GM10847 (cell line): ENCODE results near the gene HPS4.

Experiments
- POLR2A ChIP-seq: IDR thresholded peaks from 2 replicates; pipeline ENCODE4 v1.6.1; 2011; ENCODE audit not compliant: insufficient read length; ENCODE audit errors: extremely low read depth

The HPS4 gene

DNA sequence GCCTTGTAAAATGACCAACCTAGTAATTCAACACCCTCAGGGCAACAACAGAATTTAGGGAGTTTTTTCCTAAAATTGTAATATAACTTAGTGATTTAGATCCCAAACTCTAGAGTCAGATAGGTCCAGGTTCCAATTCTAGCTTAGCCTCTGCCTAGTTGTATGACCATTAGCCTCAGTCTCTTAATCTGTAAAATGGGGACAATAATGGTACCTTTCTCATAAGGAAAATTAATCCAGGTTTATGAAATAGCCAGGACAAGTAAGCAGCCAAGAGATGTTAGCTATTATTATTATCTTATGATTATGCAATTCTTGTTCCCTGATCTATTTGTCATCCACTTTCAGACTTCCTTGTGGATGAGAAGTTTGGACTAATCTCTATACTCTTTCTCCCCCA, 24.6 kb upstream of the HPS4 start:
- TF ChIP-seq POLR2A = no peak

DNA sequence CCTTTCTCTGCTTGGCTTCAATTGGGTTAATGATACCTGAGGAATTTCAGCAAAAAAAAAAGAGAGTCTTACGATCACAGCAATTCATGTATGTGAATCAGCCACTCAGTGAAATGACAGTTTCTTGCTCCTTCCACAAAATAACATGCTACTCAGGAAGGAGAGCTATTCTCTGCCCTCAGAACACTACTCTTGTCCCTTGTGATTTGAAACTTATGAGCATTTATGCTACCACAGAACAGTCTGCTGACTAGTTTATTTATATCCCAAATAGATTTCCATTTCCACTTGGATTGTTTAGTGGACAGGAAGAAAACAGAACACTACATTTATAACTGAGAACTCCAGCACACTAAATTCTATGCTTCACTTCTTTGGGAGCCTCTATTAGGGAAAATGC, 20.2 kb upstream of the HPS4 start:
- TF ChIP-seq POLR2A = no peak

DNA sequence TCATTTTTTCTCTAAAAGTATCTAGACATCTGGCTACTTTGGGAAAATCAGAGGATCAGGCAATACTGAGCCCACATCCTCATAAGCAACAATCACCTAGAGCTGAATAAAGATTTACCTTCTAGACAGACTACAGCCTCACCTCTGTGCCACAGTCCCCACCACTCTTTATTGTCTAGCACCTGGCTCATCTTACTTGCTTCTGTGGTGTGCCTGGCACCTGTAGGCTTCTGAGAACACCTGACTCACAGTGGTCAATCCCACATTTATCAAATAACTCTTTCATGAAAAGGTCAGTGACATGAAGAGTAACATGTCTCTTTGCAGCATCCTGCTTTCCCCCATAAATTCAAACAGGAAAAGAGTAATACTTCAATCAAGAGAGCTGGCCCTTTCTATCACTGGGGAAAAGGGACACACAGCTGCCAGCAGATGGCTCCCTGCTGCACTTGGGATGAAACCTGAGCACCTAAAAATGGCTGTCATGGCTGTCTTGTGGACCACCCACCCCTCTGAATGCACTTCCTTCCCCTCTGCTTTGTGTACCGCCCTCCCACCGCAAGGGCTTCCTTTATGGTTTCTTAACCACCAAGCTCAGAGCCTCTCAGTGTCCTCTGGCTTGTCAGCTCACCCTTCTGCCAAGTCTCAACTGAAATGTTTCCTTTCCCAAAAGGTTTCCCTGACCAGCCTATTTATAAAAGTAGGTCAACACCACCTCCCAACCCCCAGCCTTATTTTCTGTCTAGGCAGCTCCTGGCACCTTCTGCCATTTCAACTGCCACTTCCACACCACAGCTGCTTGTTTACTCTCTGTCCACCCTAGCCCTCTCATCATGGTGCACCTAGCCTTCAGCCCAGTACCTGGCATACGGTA, 19.3 kb upstream of the HPS4 start:
- no peak for TF ChIP-seq POLR2A

DNA sequence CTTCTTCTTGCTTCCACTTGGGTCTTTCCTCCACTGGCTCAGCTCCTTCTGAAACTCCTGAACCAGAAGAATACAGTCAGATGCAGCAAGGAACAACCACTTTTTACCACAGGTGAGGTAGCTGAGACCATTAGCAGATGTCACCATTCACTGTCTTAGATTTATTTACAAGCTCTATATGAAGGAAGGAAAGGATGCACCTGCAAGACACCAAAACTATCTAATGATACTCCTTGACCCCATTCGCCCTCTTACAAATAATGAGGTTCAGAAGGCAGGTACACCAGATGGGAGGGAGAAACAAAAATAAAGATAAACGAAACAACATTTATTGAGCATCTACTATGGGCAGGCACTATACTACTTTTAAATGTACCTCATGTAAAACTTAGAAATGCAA, 18.4 kb upstream of the HPS4 start:
- TF ChIP-seq POLR2A = no peak

DNA sequence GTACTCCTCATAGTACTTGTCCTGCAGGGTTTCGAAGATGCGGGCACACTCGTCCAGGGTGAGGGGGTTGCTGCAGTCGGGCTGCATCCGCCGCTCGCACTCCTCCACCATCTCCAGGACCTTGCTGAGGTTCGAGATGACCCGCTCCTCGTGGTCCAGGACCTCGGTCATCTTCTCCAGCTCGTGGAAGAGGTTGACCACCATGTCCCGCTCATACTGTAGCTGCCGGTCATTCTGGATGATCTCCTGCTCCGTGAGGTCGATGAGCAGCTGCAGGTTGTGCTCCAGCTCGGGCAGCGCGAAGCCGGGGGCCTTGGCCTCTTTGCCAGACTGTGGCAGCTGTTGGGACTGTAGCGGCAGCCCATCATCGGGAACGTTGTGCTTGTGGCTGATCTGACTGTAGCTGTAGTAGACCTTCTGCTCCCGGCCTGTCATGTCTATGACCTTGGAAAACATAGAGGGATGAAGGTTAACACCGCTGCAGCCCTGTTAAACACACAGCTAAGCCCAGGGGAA, 15.7 kb upstream of the HPS4 start:
- no peak for TF ChIP-seq POLR2A

DNA sequence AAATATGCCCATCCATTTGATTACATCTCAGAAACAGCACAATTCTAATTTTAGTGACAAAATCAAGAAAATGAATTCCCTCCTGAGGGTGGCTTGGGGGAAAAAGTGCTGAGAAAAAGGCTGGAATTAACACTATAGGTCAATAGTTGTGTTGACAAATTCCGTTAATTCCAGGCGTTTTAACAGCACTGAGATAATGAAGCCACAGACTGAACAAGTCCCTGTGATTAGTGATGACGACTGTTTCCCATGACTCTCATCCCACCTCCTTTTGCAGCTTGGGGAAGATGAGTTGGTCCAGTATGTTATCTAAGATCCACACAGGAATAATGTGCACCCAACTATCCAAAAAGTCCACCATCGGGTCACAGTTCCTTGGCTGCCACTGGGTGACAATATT, 12.9 kb upstream of the HPS4 start:
- TF ChIP-seq POLR2A = no peak

DNA sequence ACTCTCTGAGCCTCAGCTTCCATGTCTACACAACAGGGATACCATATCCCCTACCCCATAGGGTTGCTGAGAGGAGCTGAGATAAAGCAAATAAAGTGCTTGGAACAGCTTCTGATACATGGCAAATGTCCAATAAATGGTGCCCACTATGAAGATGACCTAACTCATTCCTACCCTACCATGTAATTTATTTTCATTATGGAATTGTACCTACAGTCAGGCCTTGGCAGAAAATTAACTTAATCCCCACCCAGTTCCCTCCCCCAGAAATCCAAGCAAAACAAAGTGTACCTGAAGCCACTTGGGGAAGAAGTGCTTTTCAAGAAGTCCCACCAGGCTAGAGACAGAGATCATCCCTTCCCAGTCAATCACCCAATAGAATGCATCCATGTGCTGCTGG, 10.9 kb upstream of the HPS4 start:
- TF ChIP-seq POLR2A = no peak

DNA sequence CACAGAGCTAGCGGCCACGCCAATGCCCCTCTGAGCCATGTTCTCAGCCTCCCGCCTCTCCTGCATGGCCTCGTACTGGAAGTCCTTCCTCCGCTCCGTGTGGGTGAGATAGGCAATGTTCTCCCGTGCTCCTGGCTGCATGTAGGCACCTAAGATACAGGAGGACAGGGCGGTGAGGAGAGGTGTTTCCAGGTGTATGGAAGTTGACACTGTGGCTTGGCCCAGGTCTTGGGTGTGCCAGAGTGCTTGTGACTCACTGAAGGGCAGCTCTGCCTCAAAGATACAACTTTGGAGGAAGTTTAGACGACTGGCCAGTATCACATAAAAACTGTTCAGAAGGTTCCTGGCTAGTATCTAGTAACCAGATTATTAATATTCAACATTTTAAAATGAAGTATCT, 8.6 kb upstream of the HPS4 start:
- TF ChIP-seq POLR2A = no peak

DNA sequence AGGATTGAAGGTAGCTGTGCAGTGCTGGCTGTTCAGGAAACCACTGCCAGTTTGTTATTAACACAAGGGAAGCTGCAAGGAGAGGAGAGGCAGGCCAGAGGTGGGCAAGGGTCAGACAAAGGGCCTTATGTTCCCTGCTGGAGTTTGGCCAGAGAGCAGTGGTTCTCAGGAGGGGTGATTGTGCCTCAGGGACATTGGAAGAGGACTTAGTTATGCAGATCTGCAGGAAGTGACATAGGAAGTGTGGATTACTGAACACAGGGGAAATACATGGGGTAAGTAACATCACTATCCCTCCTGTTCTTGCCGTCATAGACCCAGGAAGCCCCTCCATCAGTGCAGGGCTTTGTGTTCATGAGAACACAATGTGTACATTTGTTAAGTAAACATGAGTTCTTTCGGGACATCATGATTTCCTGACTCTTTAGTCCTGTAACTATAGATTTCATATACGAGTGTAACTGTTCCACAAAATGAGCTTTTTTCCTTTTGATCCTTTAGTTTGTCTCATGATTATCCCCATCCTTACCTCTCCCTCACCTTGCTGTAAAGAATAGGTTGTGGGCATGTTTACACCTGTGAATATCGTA, 6.0 kb upstream of the HPS4 start:
- TF ChIP-seq POLR2A = no peak

DNA sequence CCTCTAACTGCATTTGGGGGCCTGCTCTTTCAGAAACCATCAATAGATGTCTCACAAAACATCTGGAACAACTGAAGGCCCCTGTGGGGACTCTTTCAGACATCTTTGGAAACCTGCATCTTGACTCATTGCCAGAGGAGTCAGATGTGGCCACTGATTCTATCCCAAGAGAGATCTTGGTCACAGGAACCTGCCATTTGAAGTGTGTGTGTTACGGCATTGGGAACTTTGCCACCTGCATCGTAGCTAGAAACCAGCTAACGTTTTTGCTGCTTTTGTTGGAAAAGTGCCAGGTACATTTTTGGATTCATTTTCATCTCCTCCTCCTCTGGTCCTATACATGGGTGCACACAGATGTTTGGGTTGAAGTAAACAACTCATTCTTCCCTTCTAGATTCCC, 4.4 kb upstream of the HPS4 start:
- TF ChIP-seq POLR2A = no peak

DNA sequence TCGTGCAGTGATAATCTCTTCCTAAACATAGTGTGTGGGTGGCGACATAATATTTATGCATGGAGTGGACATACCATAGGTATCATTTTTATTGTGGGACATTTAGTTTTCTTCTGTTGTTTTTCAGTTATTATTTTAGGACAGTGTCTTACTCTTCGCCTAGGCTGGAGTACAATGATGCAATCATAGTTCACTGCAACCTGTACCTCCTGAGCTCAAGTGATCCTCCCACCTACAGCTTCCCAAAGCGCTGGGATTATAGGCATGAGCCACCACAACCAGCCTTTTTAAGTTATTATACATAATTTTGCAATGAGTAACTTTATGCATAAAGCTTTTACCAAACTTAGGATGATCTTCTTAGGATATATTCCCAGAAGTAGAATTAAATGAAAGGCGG, 2.8 kb upstream of the HPS4 start:
- no peak for TF ChIP-seq POLR2A

DNA sequence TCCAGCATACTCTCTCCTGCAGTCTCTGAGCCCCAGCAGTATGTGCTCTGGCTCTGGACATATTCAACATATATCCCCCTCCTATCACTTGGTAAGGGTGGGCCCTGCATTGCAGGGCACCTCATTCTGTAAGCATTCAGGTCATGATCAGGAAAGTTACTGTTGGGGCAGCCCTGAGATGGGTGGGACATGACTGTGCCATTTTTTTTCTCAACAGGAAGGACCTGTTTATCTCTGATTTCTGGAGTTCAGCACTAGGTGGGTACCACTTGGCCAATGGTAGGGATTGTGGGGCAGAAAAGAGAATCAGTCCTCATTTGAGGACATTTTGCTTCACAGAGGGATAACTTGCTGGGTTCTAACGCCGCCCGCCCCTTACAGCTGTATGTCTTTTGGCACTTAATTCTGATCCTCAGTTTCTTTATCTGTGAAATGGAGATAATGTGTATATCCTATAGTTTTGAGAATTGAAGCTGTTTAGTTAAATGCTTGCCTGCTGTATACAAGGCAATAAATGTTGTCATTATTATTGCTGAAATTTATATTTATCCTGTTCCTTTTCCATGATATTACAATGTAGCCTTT, 2.3 kb upstream of the HPS4 start:
- TF ChIP-seq POLR2A = no peak

DNA sequence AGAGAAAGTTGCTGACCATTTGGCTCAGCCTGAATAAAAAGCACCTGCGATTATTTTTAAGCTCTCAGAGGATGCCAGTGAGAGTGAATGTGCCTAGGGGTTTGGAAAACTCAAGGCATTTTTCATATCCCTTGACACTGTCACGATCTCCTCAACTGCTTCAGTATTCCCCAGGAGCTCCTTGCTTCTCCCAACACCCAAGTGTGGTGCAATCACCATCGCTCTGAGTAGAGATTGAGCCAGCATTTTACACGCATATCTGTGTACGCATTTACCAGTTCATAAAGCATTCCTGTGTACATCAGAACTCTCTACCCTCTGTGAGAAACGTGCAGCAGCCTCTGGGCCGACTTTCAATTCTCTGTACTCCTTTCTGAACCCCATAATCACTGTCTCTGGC, 1.4 kb upstream of the HPS4 start:
- TF ChIP-seq POLR2A = no peak

DNA sequence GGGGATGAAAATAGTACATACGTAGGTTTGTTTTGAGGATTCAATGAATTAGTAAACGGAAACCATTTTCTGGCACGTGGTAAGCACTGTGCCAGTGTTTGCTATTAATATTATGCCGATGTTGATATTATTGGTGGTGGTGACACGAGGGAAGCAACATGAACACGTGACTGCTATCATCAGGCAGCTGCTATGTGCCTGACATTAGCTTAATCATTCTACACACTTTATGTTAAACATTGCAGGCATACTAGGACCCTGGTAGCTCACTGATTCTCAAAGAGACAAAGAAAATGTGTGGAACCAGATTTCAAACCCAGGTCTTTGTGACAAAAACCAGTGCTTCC, 750 bp upstream of the HPS4 start:
- TF ChIP-seq POLR2A = no peak

DNA sequence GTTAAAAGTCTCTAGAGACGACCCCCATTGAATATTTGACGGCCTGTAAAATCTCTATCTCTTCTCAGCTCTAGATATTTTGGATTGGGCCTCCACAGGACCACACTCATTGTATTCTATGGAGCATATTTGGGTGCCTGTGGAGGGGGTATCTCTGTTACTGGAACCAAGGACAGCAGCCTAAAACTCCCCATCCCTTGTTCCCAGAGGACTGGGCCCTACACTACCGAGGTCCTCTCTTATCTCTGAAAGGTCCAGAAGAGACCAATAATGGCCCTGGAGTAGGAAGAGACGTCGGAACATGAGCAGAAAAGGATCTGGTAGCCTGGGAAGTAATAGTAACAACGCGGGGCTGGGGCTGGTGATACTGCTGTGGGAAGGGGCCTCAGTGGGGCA, 542 bp downstream of the HPS4 start:
- TF ChIP-seq POLR2A = no peak

DNA sequence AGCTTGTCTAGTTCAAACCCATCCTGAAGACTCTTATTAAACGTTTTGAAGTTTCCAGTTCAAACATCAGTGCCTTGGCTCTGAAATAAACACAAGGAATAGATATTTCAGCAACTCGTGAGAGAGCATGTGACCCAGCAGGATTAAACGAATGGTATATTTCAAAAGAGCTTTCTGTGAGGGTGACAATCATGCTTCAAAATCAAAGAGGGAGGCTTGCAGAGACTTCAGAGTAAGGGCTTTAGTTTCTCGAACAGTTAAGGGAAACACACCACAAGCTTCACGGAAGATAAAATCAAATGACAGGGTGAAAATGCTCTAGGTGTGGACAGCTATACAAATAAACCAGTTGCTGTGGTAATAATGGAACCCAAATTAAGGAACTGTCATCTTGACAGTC, 1.4 kb downstream of the HPS4 start:
- no peak for TF ChIP-seq POLR2A
